ENCODE results near the gene DSCAM. TPM values are rescaled to one million over a fixed set of nuclear protein-coding genes. Genes with fewer than 3 reads are reported as not detected.

DSCAM gene
- total RNA-seq, 4 donors from 2014 or later: 0.04 to 0.06 TPM; not detected in 2

- Histone ChIP-seq H3K4me3 (no peak overlapping the region), H3K27ac (no peak overlapping the region), H3K27me3 (no peaks in the 10 kb centered on the region), H3K9me3 (peaks cover 0 to 3% (median 0%) of the 10 kb centered on the region in 3 donors), H3K36me3 (no peaks in the 10 kb centered on the region), H3K4me1 (no peaks in the 10 kb centered on the region)
- no peak for DNase-seq
- intact Hi-C loops (cut with DNase I): no loop called here
- WGBS, 2 donors: 74 to 83% methylated on average over 1 of the region's 1 CpG
- TF ChIP-seq POLR2A (IDR thresholded peaks at IDR 0.05) (no peak), CTCF (IDR thresholded peaks at IDR 0.05) (no peak)
Observed at GRCh38 chr21:40719615-40720014, 127.3 kb downstream of the DSCAM start.

- no peaks in the 10 kb centered on the region for H3K36me3 ChIP-seq
- H3K4me1 ChIP-seq: no peaks in the 10 kb centered on the region
- H3K27ac ChIP-seq: no peak overlapping the region
- no peak for DNase-seq
- H3K27me3 ChIP-seq: no peaks in the 10 kb centered on the region
- TF ChIP-seq POLR2A (IDR thresholded peaks at IDR 0.05): no peak
- TF ChIP-seq CTCF (IDR thresholded peaks at IDR 0.05): no peak
- WGBS, 2 donors: 35 to 49% methylated on average over 3 of the region's 3 CpGs
- no peak overlapping the region for H3K4me3 ChIP-seq
- intact Hi-C loops (cut with DNase I): no loop called here
- peaks cover 0 to 3% (median 0%) of the 10 kb centered on the region in 3 donors for H3K9me3 ChIP-seq
Observed at GRCh38 chr21:40717028-40717427, 129.9 kb downstream of the DSCAM start.

- WGBS, 2 donors: 52% methylated on average over 4 of the region's 4 CpGs
- H3K27me3 ChIP-seq: no peaks in the 10 kb centered on the region
- intact Hi-C loops (cut with DNase I): no loop called here
- no peaks in the 10 kb centered on the region for H3K36me3 ChIP-seq
- H3K4me1 ChIP-seq: no peaks in the 10 kb centered on the region
- no peak overlapping the region for H3K27ac ChIP-seq
- TF ChIP-seq POLR2A (IDR thresholded peaks at IDR 0.05) (no peak), CTCF (IDR thresholded peaks at IDR 0.05) (no peak)
- no peaks in the 10 kb centered on the region for H3K9me3 ChIP-seq
- H3K4me3 ChIP-seq: no peak overlapping the region
- DNase-seq: no peak
Observed at GRCh38 chr21:40714536-40714935, 132.4 kb downstream of the DSCAM start.

- no peaks in the 10 kb centered on the region for H3K9me3 ChIP-seq
- no peaks in the 10 kb centered on the region for H3K27me3 ChIP-seq
- no peak overlapping the region for H3K4me3 ChIP-seq
- intact Hi-C loops (cut with DNase I): no loop called here
- no peaks in the 10 kb centered on the region for H3K4me1 ChIP-seq
- no peak for DNase-seq
- TF ChIP-seq CTCF (IDR thresholded peaks at IDR 0.05): no peak
- TF ChIP-seq POLR2A (IDR thresholded peaks at IDR 0.05): no peak
- H3K36me3 ChIP-seq: no peaks in the 10 kb centered on the region
- H3K27ac ChIP-seq: no peak overlapping the region
Observed at GRCh38 chr21:40707656-40708244, 139.2 kb downstream of the DSCAM start.

GRCh38 chr21:40706806-40707655, 139.9 kb downstream of the DSCAM start:
- H3K36me3 ChIP-seq: no peaks in the 10 kb centered on the region
- WGBS, 2 donors: 61 to 65% methylated on average over 4 of the region's 4 CpGs
- no peak for TF ChIP-seq CTCF (IDR thresholded peaks at IDR 0.05)
- no peak for TF ChIP-seq POLR2A (IDR thresholded peaks at IDR 0.05)
- DNase-seq: no peak
- no peaks in the 10 kb centered on the region for H3K9me3 ChIP-seq
- no peaks in the 10 kb centered on the region for H3K27me3 ChIP-seq
- H3K27ac ChIP-seq: no peak overlapping the region
- H3K4me3 ChIP-seq: no peak overlapping the region
- no peaks in the 10 kb centered on the region for H3K4me1 ChIP-seq
- intact Hi-C loops (cut with DNase I): no loop called here
